ENCODE results near the gene LAMC3. TPM values are rescaled to one million over a fixed set of nuclear protein-coding genes. Genes with fewer than 3 reads are reported as not detected.
"Not testable (repeated sequence)": the region's sequence is repeated elsewhere in the genome, so short reads cannot be mapped to it uniquely, and the experiment has no call there.

The LAMC3 gene
- total RNA-seq, 4 donors from 2014 or later: 0.82 to 6.6 (median 3.9) TPM

DNA sequence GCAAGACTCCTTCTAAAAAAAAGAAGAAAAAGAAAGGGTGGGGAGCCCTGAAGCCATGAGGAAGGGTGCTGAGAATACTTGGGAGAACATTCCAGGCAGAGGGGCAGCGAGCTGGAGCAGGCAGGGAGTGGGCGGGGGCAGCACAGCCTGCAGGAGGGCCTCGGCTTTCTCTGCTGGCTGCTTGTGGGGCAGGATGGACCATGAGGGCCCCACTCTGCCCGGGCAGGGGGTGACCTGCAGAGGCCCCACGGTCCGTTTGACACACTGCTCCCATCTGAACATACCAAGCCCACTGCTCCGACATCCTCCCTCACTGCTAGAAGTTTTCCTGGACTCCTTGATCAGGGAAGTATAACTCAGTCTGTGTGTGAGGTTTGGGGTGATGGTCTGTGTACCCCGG is 104.7 kb downstream of the LAMC3 start:
- intact Hi-C loops (cut with DNase I; ENCODE audit: low total_unique reads): no loop called here
- 75% methylated on average over 8 of the region's 8 CpGs; no CpG with 5 or more reads in 1 of the 2 donors for WGBS, 2 donors (ENCODE audit: low coverage in 1 of 2)
- Histone ChIP-seq H3K9me3 (no peaks in the 10 kb centered on the region), H3K27me3 (no peaks in the 10 kb centered on the region), H3K27ac (no peak overlapping the region), H3K4me3 (no peak overlapping the region), H3K4me1 (no peaks in the 10 kb centered on the region), H3K36me3 (no peaks in the 10 kb centered on the region)
- TF ChIP-seq EP300 (IDR thresholded peaks at IDR 0.05; ENCODE audit: low read depth) (no peak), POLR2A (IDR thresholded peaks at IDR 0.05) (no peak), POLR2AphosphoS5 (IDR thresholded peaks at IDR 0.05) (no peak)
- TF ChIP-seq, protein P1, sequence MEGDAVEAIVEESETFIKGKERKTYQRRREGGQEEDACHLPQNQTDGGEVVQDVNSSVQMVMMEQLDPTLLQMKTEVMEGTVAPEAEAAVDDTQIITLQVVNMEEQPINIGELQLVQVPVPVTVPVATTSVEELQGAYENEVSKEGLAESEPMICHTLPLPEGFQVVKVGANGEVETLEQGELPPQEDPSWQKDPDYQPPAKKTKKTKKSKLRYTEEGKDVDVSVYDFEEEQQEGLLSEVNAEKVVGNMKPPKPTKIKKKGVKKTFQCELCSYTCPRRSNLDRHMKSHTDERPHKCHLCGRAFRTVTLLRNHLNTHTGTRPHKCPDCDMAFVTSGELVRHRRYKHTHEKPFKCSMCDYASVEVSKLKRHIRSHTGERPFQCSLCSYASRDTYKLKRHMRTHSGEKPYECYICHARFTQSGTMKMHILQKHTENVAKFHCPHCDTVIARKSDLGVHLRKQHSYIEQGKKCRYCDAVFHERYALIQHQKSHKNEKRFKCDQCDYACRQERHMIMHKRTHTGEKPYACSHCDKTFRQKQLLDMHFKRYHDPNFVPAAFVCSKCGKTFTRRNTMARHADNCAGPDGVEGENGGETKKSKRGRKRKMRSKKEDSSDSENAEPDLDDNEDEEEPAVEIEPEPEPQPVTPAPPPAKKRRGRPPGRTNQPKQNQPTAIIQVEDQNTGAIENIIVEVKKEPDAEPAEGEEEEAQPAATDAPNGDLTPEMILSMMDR (IDR thresholded peaks at IDR 0.05): no peak
- in situ Hi-C loops (cut with MboI; ENCODE audit: low pct_ligation_motif_present in 1 of 4, low pct_unique_long_range_greater_than_20kb in 1 of 4, low sequenced_read_pairs in 3 of 4): no loop called here
- no peak for DNase-seq

DNA sequence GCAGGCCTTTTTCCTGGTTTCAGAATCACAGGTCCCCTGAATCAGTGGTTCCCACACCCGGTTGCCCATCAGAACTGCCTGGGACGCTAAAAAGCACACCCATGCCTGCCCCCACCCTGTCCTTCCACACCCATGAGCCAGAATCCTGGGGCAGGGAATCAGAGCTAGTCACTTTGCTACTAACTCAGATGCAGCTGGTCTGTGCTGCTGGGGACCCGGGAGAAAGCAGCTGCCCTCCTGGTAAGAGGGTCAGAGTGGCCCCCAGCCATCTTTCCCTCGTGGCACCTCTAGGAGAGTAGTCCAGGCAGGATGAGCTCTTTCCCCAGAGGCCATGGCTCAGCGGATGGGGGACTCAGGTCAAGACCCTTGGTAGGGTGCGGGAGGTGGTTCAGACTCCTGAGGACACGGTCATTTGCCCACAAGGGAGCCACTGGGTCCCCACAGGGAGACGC is 105.1 kb downstream of the LAMC3 start:
- no peaks in the 10 kb centered on the region for H3K9me3 ChIP-seq
- no peaks in the 10 kb centered on the region for H3K4me1 ChIP-seq
- WGBS, 2 donors (ENCODE audit: low coverage in 1 of 2): 84% methylated on average over 8 of the region's 8 CpGs; no CpG with 5 or more reads in 1 of the 2 donors
- TF ChIP-seq, protein P1 (IDR thresholded peaks at IDR 0.05): no peak
- TF ChIP-seq EP300 (IDR thresholded peaks at IDR 0.05; ENCODE audit: low read depth) (no peak), POLR2A (IDR thresholded peaks at IDR 0.05) (no peak), POLR2AphosphoS5 (IDR thresholded peaks at IDR 0.05) (no peak)
- no peak overlapping the region for H3K4me3 ChIP-seq
- DNase-seq: no peak
- H3K27me3 ChIP-seq: no peaks in the 10 kb centered on the region
- H3K27ac ChIP-seq: no peak overlapping the region
- in situ Hi-C loops (cut with MboI; ENCODE audit: low pct_ligation_motif_present in 1 of 4, low pct_unique_long_range_greater_than_20kb in 1 of 4, low sequenced_read_pairs in 3 of 4): no loop called here
- intact Hi-C loops (cut with DNase I; ENCODE audit: low total_unique reads): no loop called here
- no peaks in the 10 kb centered on the region for H3K36me3 ChIP-seq

- H3K36me3 ChIP-seq; H3K27me3 ChIP-seq; H3K4me3 ChIP-seq; in situ Hi-C loops (cut with MboI; ENCODE audit: low pct_ligation_motif_present in 1 of 4, low pct_unique_long_range_greater_than_20kb in 1 of 4, low sequenced_read_pairs in 3 of 4); intact Hi-C loops (cut with DNase I; ENCODE audit: low total_unique reads); H3K27ac ChIP-seq; H3K4me1 ChIP-seq; DNase-seq; H3K9me3 ChIP-seq: not testable (repeated sequence)
- 84 to 93% methylated on average over 4 to 6 of the region's 6 CpGs for WGBS, 2 donors (ENCODE audit: low coverage in 1 of 2)
These were observed 106.4 kb downstream of the LAMC3 start for GRCh38 chr9:131115360-131115742.

- TF ChIP-seq EP300 (IDR thresholded peaks at IDR 0.05; ENCODE audit: low read depth) (no peak), POLR2AphosphoS5 (IDR thresholded peaks at IDR 0.05) (no peak), POLR2A (IDR thresholded peaks at IDR 0.05) (no peak)
- TF ChIP-seq, protein P1 (IDR thresholded peaks at IDR 0.05): no peak
- H3K27ac ChIP-seq: no peak overlapping the region
- no peaks in the 10 kb centered on the region for H3K36me3 ChIP-seq
- H3K4me3 ChIP-seq: no peak overlapping the region
- H3K9me3 ChIP-seq: no peaks in the 10 kb centered on the region
- DNase-seq: no peak
- intact Hi-C loops (cut with DNase I; ENCODE audit: low total_unique reads) (no loop called here), in situ Hi-C loops (cut with MboI; ENCODE audit: low pct_ligation_motif_present in 1 of 4, low pct_unique_long_range_greater_than_20kb in 1 of 4, low sequenced_read_pairs in 3 of 4) (no loop called here)
- H3K4me1 ChIP-seq: no peaks in the 10 kb centered on the region
- H3K27me3 ChIP-seq: no peaks in the 10 kb centered on the region
- WGBS, 2 donors (ENCODE audit: low coverage in 1 of 2): 83% methylated on average over 22 of the region's 22 CpGs; no CpG with 5 or more reads in 1 of the 2 donors
These were observed 107.5 kb downstream of the LAMC3 start for GRCh38 chr9:131116281-131117120.
